Liver (tissue), 9 donors: ENCODE results near the gene C1orf94. TPM values are rescaled to one million over a fixed set of nuclear protein-coding genes. Genes with fewer than 3 reads are reported as not detected.

Experiments used
- DNase-seq: peaks from one replicate; pipeline ENCODE4 v3.0.0-alpha.2; 2017; ENCODE audit warnings: low spot score
- H3K27ac ChIP-seq, 2 donors: one replicate each; pipeline ENCODE4 v1.7.0; 2013; ENCODE audit warnings: inconsistent platforms in 2 of 2, low read length in 2 of 2, control low read depth in 1 of 2, low read depth in 1 of 2, mild to moderate bottlenecking in 1 of 2
- H3K27me3 ChIP-seq, 4 donors: one replicate each; pipeline versions ENCODE4 v1.6.1 to v1.7.0; 2013; ENCODE audit warnings: low read length in 3 of 4, inconsistent platforms in 1 of 4, mild to moderate bottlenecking in 1 of 4, moderate library complexity in 1 of 4; ENCODE audit not compliant: control insufficient read depth in 4 of 4, insufficient read depth in 4 of 4
- H3K36me3 ChIP-seq, 4 donors: one replicate each; pipeline versions ENCODE4 v1.6.1 to v1.7.0; 2013; ENCODE audit warnings: low read length in 3 of 4, mild to moderate bottlenecking in 3 of 4, low read depth in 1 of 4, moderate library complexity in 1 of 4; ENCODE audit not compliant: control insufficient read depth in 4 of 4, insufficient read depth in 3 of 4
- H3K4me1 ChIP-seq, 4 donors: one replicate each; pipeline versions ENCODE4 v1.6.1 to v1.7.0; 2013; ENCODE audit warnings: low read length in 3 of 4, mild to moderate bottlenecking in 3 of 4, moderate library complexity in 1 of 4; ENCODE audit not compliant: control insufficient read depth in 4 of 4, insufficient read depth in 4 of 4
- H3K4me3 ChIP-seq, 3 donors: one replicate each; pipeline versions ENCODE4 v1.6.1 to v1.7.0; 2013; ENCODE audit warnings: low read length in 3 of 3, control low read depth in 1 of 3, low read depth in 1 of 3, mild to moderate bottlenecking in 1 of 3
- H3K9ac ChIP-seq, 2 donors: one replicate each; pipeline ENCODE4 v1.7.0; 2013; ENCODE audit warnings: low read length in 2 of 2, mild to moderate bottlenecking in 2 of 2, moderate library complexity in 2 of 2, control low read depth in 1 of 2, low read depth in 1 of 2
- H3K9me3 ChIP-seq, 4 donors: one replicate each; pipeline versions ENCODE4 v1.6.1 to v1.7.0; 2013; ENCODE audit warnings: low read length in 3 of 4; ENCODE audit not compliant: control insufficient read depth in 4 of 4
- ATF3 ChIP-seq: IDR thresholded peaks from 2 replicates; pipeline ENCODE4 v1.6.1; 2016; ENCODE audit warnings: antibody characterized with exemption
- EGR1 ChIP-seq, 2 donors: IDR thresholded peaks; 2 replicates each; pipeline ENCODE4 v1.6.1; 2016 to 2018; ENCODE audit warnings: antibody characterized with exemption in 2 of 2, low read depth in 2 of 2
- FOXA1 ChIP-seq: IDR thresholded peaks from 2 replicates; pipeline ENCODE4 v1.6.1; 2016; ENCODE audit warnings: antibody characterized with exemption
- FOXA2 ChIP-seq: IDR thresholded peaks from 2 replicates; pipeline ENCODE4 v1.6.1; 2016; ENCODE audit warnings: antibody characterized with exemption
- GABPA ChIP-seq, 2 donors: IDR thresholded peaks in 1 of 2; conservative IDR thresholded peaks in 1 of 2; 2 replicates each; pipeline ENCODE4 v1.6.1; 2016; ENCODE audit warnings: antibody characterized with exemption in 2 of 2, mild to moderate bottlenecking in 1 of 2, moderate library complexity in 1 of 2
- HNF4A ChIP-seq, 2 donors: conservative IDR thresholded peaks; 2 replicates each; pipeline ENCODE4 v1.6.1; 2016; ENCODE audit warnings: antibody characterized with exemption in 2 of 2, mild to moderate bottlenecking in 2 of 2
- HNF4G ChIP-seq: IDR thresholded peaks from 2 replicates; pipeline ENCODE4 v1.6.1; 2016; ENCODE audit warnings: antibody characterized with exemption
- JUND ChIP-seq, 2 donors: IDR thresholded peaks; 2 replicates each; pipeline ENCODE4 v1.6.1; 2016; ENCODE audit warnings: antibody characterized with exemption in 2 of 2
- NR2F2 ChIP-seq: IDR thresholded peaks from 2 replicates; pipeline ENCODE4 v1.6.1; 2016; ENCODE audit warnings: antibody characterized with exemption
- RAD21 ChIP-seq, 2 donors: IDR thresholded peaks; 2 replicates each; pipeline ENCODE4 v1.6.1; 2016; ENCODE audit warnings: antibody characterized with exemption in 2 of 2, mild to moderate bottlenecking in 2 of 2
- REST ChIP-seq: IDR thresholded peaks from 2 replicates; pipeline ENCODE4 v1.6.1; 2016; ENCODE audit warnings: antibody characterized with exemption, mild to moderate bottlenecking
- RXRA ChIP-seq, 2 donors: IDR thresholded peaks; 2 replicates each; pipeline ENCODE4 v1.6.1; 2017 to 2018; ENCODE audit warnings: antibody characterized with exemption in 2 of 2, mild to moderate bottlenecking in 1 of 2
- SP1 ChIP-seq: IDR thresholded peaks from 2 replicates; pipeline ENCODE4 v1.6.1; 2018; ENCODE audit warnings: antibody characterized with exemption, mild to moderate bottlenecking
- TAF1 ChIP-seq: conservative IDR thresholded peaks from 2 replicates; pipeline ENCODE4 v1.6.1; 2016; ENCODE audit warnings: antibody characterized with exemption, mild to moderate bottlenecking
- YY1 ChIP-seq: IDR thresholded peaks from 2 replicates; pipeline ENCODE4 v1.6.1; 2016; ENCODE audit warnings: antibody characterized with exemption, mild to moderate bottlenecking
- WGBS: extraction: QIAGEN DNeasy Blood & Tissue Kit; methylation state at CpG from one replicate; pipeline ENCODE4 v1.1.7; 2013; 5-methylcytosine and 5-hydroxymethylcytosine counted together
- polyA plus RNA-seq, 2 donors: library from polyadenylated mRNA; stranded (reverse) in 1 of 2; unstranded in 1 of 2; fragments of 200-250 nt in 1 of 2; fragments of >200 nt in 1 of 2; fragmentation: Nextera tagmentation in 1 of 2; extraction: Ambion mirVana in 1 of 2; gene quantifications; one replicate each; pipeline versions ENCODE4 v1.2.1 to v1.2.3, GENCODE V29; 2013 to 2015
- total RNA-seq, 2 donors: library from RNA; depleted of rRNA; stranded (reverse); fragments of >200 nt; gene quantifications; one replicate each; pipeline ENCODE4 v1.2.3, GENCODE V29; 2014
- TF ChIP-seq, protein P1 (sequence below): IDR thresholded peaks from 2 replicates; pipeline ENCODE4 v1.6.1; 2016; ENCODE audit warnings: antibody characterized with exemption
- TF ChIP-seq, protein P2 (sequence below): fragments of 150-350 bp; IDR thresholded peaks from 2 replicates; pipeline ENCODE4 v1.5.1; 2017; ENCODE audit warnings: improper control_type of control experiment, low read depth, low read length; ENCODE audit not compliant: missing input control
- TF ChIP-seq, protein P3 (sequence below): IDR thresholded peaks from 2 replicates; pipeline ENCODE4 v1.6.1; 2016; ENCODE audit warnings: antibody characterized with exemption
- donor health status: healthy.
- donor health status: healthy.
- donor health status: healthy.
- donor health status: healthy.
- donor health status: healthy.

The C1orf94 gene, protein sequence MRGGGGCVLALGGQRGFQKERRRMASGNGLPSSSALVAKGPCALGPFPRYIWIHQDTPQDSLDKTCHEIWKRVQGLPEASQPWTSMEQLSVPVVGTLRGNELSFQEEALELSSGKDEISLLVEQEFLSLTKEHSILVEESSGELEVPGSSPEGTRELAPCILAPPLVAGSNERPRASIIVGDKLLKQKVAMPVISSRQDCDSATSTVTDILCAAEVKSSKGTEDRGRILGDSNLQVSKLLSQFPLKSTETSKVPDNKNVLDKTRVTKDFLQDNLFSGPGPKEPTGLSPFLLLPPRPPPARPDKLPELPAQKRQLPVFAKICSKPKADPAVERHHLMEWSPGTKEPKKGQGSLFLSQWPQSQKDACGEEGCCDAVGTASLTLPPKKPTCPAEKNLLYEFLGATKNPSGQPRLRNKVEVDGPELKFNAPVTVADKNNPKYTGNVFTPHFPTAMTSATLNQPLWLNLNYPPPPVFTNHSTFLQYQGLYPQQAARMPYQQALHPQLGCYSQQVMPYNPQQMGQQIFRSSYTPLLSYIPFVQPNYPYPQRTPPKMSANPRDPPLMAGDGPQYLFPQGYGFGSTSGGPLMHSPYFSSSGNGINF
- total RNA-seq (not detected), polyA plus RNA-seq (not detected)

- Histone ChIP-seq H3K4me3 (no peak within 1 kb of the TSS), H3K27ac (no peak within 1 kb of the TSS)
- no peak for DNase-seq
Observed at GRCh38 chr1:34176830-34177603, at the start of gene C1orf94. Gene C1orf94, plus strand, starts transcription at chr1:34176907. Its CDS starts 883 bp downstream, at chr1:34177790.

More at GRCh38 chr1:34176830-34177603, at the start of gene C1orf94:
- WGBS, result 8% methylated on average over 58 of the region's 58 CpGs
- H3K36me3 ChIP-seq, result no peaks in the 10 kb centered on the region
- peaks cover 5 to 22% (median 9%) of the 10 kb centered on the region in 4 donors for H3K27me3 ChIP-seq
- H3K4me1 ChIP-seq, result no peaks in the 10 kb centered on the region
- H3K9me3 ChIP-seq, result no peaks in the 10 kb centered on the region
- TF ChIP-seq ATF3 (no peak), REST (no peak), GABPA (IDR thresholded peaks at IDR 0.05 in 1 of 2, conservative IDR thresholded peaks at IDR 0.05 in 1 of 2) (no peak), RXRA (IDR thresholded peaks at IDR 0.05) (no peak), FOXA1 (no peak), NR2F2 (no peak), FOXA2 (no peak), HNF4G (no peak), SP1 (no peak), EGR1 (IDR thresholded peaks at IDR 0.05; ENCODE audit: low read depth in 2 of 2) (no peak), HNF4A (conservative IDR thresholded peaks at IDR 0.05) (no peak), TAF1 (no peak), RAD21 (IDR thresholded peaks at IDR 0.05) (no peak), YY1 (no peak), JUND (IDR thresholded peaks at IDR 0.05) (no peak)
- TF ChIP-seq, protein P1, sequence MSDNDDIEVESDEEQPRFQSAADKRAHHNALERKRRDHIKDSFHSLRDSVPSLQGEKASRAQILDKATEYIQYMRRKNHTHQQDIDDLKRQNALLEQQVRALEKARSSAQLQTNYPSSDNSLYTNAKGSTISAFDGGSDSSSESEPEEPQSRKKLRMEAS, result no peak
- TF ChIP-seq, protein P2, sequence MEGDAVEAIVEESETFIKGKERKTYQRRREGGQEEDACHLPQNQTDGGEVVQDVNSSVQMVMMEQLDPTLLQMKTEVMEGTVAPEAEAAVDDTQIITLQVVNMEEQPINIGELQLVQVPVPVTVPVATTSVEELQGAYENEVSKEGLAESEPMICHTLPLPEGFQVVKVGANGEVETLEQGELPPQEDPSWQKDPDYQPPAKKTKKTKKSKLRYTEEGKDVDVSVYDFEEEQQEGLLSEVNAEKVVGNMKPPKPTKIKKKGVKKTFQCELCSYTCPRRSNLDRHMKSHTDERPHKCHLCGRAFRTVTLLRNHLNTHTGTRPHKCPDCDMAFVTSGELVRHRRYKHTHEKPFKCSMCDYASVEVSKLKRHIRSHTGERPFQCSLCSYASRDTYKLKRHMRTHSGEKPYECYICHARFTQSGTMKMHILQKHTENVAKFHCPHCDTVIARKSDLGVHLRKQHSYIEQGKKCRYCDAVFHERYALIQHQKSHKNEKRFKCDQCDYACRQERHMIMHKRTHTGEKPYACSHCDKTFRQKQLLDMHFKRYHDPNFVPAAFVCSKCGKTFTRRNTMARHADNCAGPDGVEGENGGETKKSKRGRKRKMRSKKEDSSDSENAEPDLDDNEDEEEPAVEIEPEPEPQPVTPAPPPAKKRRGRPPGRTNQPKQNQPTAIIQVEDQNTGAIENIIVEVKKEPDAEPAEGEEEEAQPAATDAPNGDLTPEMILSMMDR, result no peak
- TF ChIP-seq, protein P3, sequence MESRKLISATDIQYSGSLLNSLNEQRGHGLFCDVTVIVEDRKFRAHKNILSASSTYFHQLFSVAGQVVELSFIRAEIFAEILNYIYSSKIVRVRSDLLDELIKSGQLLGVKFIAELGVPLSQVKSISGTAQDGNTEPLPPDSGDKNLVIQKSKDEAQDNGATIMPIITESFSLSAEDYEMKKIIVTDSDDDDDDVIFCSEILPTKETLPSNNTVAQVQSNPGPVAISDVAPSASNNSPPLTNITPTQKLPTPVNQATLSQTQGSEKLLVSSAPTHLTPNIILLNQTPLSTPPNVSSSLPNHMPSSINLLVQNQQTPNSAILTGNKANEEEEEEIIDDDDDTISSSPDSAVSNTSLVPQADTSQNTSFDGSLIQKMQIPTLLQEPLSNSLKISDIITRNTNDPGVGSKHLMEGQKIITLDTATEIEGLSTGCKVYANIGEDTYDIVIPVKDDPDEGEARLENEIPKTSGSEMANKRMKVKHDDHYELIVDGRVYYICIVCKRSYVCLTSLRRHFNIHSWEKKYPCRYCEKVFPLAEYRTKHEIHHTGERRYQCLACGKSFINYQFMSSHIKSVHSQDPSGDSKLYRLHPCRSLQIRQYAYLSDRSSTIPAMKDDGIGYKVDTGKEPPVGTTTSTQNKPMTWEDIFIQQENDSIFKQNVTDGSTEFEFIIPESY, result no peak
- H3K9ac ChIP-seq, result no peak within 1 kb of the TSS
